Mesothelial cell of epicardium (in vitro differentiated cells): ENCODE data around the gene TLE1. TPM values are rescaled to one million over a fixed set of nuclear protein-coding genes. Genes with fewer than 3 reads are reported as not detected.

ENCODE experiments used
- DNase-seq, 2 experiments: peaks; one replicate each; pipeline ENCODE4 v3.0.0; 2021; ENCODE audit warnings: low spot score in 2 of 2; ENCODE audit not compliant: unreplicated experiment in 2 of 2
- H3K27ac Mint-ChIP-seq: 2 replicates; pipeline ENCODE4 v1.8.0; 2021; ENCODE audit warnings: mixed read lengths
- H3K27me3 Mint-ChIP-seq: 2 replicates; pipeline ENCODE4 v1.8.0; 2021; ENCODE audit warnings: low read depth, mixed read lengths
- H3K36me3 Mint-ChIP-seq: 2 replicates; pipeline ENCODE4 v1.8.0; 2021; ENCODE audit warnings: mixed read lengths
- H3K4me1 Mint-ChIP-seq: 2 replicates; pipeline ENCODE4 v1.8.0; 2021; ENCODE audit warnings: mixed read lengths
- H3K4me3 Mint-ChIP-seq: 2 replicates; pipeline ENCODE4 v1.8.0; 2021; ENCODE audit warnings: mild to moderate bottlenecking, moderate library complexity, mixed read lengths
- H3K9me3 Mint-ChIP-seq: 2 replicates; pipeline ENCODE4 v1.8.0; 2021; ENCODE audit warnings: mixed read lengths
- total RNA-seq: library from RNA; stranded (reverse); gene quantifications from 3 replicates; pipeline ENCODE4 v1.2.1, GENCODE V29; 2021
- TF ChIP-seq, protein P1 (sequence below): fragments of 200-600 bp; sonication (generic); IDR thresholded peaks from one replicate; pipeline ENCODE4 v1.5.0; 2021; ENCODE audit warnings: antibody characterized with exemption; ENCODE audit not compliant: unreplicated experiment

Gene TLE1
- total RNA-seq, 1 donor from 2014 or later, result 97.9 TPM

DNA sequence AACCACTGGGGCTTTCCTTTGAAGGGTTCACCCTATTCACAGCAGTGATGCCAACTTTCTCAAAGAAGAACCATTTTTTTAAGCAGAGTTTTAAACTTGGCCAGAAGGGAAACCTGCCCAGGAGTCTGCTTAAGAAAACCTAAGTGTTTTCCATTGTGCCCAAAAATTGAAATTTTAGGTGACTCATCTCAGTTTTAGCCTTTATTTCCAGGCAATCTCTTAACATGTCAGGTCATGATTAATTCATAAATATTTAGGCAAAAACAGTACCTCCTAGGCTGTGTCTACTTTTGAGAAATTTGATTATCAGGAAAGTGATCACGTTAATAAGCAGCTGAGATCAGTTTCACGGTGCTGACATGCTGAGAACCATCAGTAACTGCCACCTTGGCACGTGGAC is 61.9 kb downstream of the TLE1 start:
- Mint-ChIP-seq H3K4me3 (no peak overlapping the region), H3K9me3 (no peaks in the 10 kb centered on the region), H3K4me1 (peaks cover 21% of the 10 kb centered on the region), H3K36me3 (peaks cover 10% of the 10 kb centered on the region), H3K27ac (no peak overlapping the region), H3K27me3 (no peaks in the 10 kb centered on the region)
- TF ChIP-seq, protein P1, sequence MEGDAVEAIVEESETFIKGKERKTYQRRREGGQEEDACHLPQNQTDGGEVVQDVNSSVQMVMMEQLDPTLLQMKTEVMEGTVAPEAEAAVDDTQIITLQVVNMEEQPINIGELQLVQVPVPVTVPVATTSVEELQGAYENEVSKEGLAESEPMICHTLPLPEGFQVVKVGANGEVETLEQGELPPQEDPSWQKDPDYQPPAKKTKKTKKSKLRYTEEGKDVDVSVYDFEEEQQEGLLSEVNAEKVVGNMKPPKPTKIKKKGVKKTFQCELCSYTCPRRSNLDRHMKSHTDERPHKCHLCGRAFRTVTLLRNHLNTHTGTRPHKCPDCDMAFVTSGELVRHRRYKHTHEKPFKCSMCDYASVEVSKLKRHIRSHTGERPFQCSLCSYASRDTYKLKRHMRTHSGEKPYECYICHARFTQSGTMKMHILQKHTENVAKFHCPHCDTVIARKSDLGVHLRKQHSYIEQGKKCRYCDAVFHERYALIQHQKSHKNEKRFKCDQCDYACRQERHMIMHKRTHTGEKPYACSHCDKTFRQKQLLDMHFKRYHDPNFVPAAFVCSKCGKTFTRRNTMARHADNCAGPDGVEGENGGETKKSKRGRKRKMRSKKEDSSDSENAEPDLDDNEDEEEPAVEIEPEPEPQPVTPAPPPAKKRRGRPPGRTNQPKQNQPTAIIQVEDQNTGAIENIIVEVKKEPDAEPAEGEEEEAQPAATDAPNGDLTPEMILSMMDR, result no peak
- no peak for DNase-seq

DNA sequence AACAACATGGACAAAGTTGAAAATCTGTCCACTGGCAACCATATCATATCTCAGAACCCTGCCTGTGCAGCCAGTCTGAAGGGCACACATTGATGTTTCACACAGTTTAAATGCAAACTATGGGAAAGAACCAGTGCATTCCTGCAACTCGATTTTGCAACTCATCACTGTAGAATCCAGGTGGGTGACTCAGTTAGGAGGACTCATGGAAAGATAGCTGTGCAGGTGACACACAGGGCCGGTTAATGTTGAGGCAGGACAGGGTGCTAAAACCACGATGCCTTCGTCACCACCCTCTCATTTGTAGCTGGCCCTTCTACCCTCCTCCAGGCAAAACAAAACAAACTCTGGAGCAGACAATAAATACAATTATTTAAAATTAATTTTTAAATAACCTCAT is 62.8 kb downstream of the TLE1 start:
- DNase-seq, result no peak
- Mint-ChIP-seq H3K36me3 (peaks cover 6% of the 10 kb centered on the region), H3K27me3 (no peaks in the 10 kb centered on the region), H3K4me3 (no peak overlapping the region), H3K9me3 (no peaks in the 10 kb centered on the region), H3K27ac (no peak overlapping the region), H3K4me1 (peaks cover 22% of the 10 kb centered on the region)
- TF ChIP-seq, protein P1, result no peak

DNA sequence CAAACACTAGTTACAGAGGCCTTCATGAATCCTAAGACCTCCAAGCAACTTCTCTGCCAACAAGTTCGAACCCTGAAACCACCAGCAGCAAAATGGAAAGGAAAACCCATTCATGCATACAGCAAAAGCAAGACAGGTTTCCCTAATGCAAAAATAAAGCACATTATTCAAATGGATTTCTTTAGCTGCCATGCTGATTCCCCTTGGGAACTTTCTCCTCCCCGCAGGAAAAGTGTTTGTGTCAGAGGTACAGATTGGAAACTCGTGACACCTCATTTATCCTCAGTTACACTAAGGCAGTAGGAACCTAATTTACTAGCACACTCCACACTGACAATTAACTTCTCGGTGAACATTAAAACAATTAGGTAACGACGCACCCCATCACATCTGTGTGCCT is 63.4 kb downstream of the TLE1 start:
- no peak overlapping the region for H3K4me3 Mint-ChIP-seq
- peaks cover 4% of the 10 kb centered on the region for H3K36me3 Mint-ChIP-seq
- DNase-seq, result no peak
- no peaks in the 10 kb centered on the region for H3K9me3 Mint-ChIP-seq
- H3K27ac Mint-ChIP-seq, result no peak overlapping the region
- no peaks in the 10 kb centered on the region for H3K27me3 Mint-ChIP-seq
- TF ChIP-seq, protein P1, result no peak
- peaks cover 27% of the 10 kb centered on the region for H3K4me1 Mint-ChIP-seq

DNA sequence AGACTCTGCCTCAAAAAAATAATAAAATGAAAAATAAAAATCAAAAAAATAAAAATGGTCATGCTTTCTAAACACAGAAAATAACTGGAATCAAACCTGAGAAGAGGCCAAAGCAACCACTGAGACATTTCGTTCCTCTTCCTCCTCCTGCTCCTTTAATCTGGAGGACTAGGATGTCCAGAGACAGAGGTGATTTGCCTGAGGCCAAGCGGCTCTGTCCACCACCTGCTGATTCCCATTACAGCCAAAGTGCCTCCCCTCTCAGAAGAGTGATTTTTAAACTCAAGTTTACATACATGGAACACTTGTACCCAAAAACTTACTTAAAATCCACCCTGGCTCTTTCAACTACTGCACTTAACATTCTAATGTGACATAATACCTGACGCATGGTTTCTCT is 65.6 kb downstream of the TLE1 start:
- H3K4me1 Mint-ChIP-seq, result peaks cover 39% of the 10 kb centered on the region
- H3K9me3 Mint-ChIP-seq, result no peaks in the 10 kb centered on the region
- DNase-seq, result no peak
- H3K4me3 Mint-ChIP-seq, result no peak overlapping the region
- no peaks in the 10 kb centered on the region for H3K27me3 Mint-ChIP-seq
- H3K36me3 Mint-ChIP-seq, result peaks cover 19% of the 10 kb centered on the region
- TF ChIP-seq, protein P1, result no peak
- no peak overlapping the region for H3K27ac Mint-ChIP-seq

DNA sequence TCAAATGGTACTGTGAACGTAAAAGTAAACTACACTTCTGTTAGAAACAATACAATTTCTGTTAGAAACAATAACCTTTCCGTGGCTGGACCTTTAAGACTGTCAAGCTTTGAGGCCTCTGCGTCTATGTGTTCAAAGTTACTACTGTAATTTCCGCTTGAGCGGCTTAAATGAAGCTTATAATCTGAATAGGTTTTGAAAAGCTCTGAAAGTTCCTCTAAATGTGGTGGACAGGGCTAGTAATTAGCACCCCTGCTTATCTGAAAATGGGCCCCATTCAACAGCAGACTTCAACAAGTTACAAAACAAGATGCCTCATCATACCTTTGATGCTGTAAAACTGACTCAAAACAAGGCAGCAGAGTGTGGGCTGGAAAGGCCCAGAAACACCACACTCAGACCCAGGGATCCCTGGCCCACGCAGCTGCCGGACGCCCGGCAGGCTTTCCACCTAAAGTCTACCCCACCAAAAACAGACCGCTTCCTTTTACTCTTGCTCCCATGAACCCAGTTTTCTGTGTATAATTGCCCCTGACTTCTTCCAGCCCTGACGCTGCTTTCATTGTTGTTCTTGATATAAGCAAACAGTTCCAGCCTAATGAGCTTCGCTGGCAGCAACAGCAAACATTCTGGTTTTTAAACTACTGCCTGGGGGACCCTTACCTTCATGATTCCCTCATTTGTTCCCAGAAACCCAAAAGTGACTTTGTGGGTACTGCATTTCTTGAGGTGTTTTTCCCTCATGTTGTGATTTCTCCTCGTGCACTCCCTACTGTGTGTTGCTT is 66.7 kb downstream of the TLE1 start:
- Mint-ChIP-seq H3K4me3 (no peak overlapping the region), H3K36me3 (peaks cover 23% of the 10 kb centered on the region), H3K4me1 (peaks cover 39% of the 10 kb centered on the region), H3K27me3 (no peaks in the 10 kb centered on the region), H3K9me3 (no peaks in the 10 kb centered on the region), H3K27ac (peak overlapping the region; percentile 23)
- TF ChIP-seq, protein P1, result no peak
- DNase-seq, result no peak
